Left colon (tissue), 2 donors: ENCODE data around the gene YAF2. TPM values are rescaled to one million over a fixed set of nuclear protein-coding genes. Genes with fewer than 3 reads are reported as not detected.
"Not testable (repeated sequence)": the region's sequence is repeated elsewhere in the genome, so short reads cannot be mapped to it uniquely, and the experiment has no call there.

Experiments used
- ATAC-seq: fragments of 200-7000 bp; cut with Tn5 transposase; one replicate; pipeline ENCODE4 v1.9.1; 2020; ENCODE audit warnings: mild to moderate bottlenecking, moderate library complexity
- DNase-seq, 2 donors: peaks; one replicate each; pipeline ENCODE4 v3.0.0-alpha.2; 2020
- intact Hi-C, 2 donors: fragments of 100-400 bp; cut with DNase I in 1 of 2; cut with micrococcal nuclease in 1 of 2; formaldehyde crosslinking; loops; one replicate each; pipeline versions ENCODE4 v1.11.2 to v1.14.0; 2022; cut with DNase I, micrococcal nuclease
- total RNA-seq, 2 donors: library from RNA; stranded (reverse); fragmentation: NEBNext Ultra II Directional; extraction: Animal tissue kit (Norgen Biotek cat#: 25700); gene quantifications; one replicate each; pipeline ENCODE4 v1.2.1, GENCODE V29; 2021
- donor health status: DM: no; HTN: no; CAD: no.
- donor health status: DM: yes; HTN: yes; CAD: no.

YAF2 gene
- total RNA-seq, 2 donors from 2014 or later = 22.0 to 25.5 TPM

GRCh38 chr12:42213023-42213422, 25.0 kb downstream of the YAF2 start:
- intact Hi-C loops = no loop called here
- DNase-seq = peak; percentile 30 to 54

GRCh38 chr12:42208574-42208973, 29.5 kb downstream of the YAF2 start:
- intact Hi-C loops = no loop called here
- ATAC-seq (no peak), DNase-seq (no peak)

More at GRCh38 chr12:42213023-42213422, 25.0 kb downstream of the YAF2 start:
- peak; percentile 87 for ATAC-seq

GRCh38 chr12:42204819-42205218, 33.2 kb downstream of the YAF2 start:
- intact Hi-C loops = no loop called here
- no peak for DNase-seq
- no peak for ATAC-seq

- DNase-seq (no peak), ATAC-seq (no peak)
- intact Hi-C loops = no loop called here
Observed at GRCh38 chr12:42204362-42204761, 33.7 kb downstream of the YAF2 start.

GRCh38 chr12:42201063-42201462, 37.0 kb downstream of the YAF2 start:
- intact Hi-C loops = no loop called here
- no peak for DNase-seq
- ATAC-seq = no peak

- no peak for DNase-seq
- intact Hi-C loops = no loop called here
- ATAC-seq = no peak
Observed at GRCh38 chr12:42199007-42199406, 39.0 kb downstream of the YAF2 start.

- no peak for DNase-seq
- ATAC-seq = no peak
- intact Hi-C loops = no loop called here
Observed at GRCh38 chr12:42196723-42197603, 41.1 kb downstream of the YAF2 start.

GRCh38 chr12:42192686-42193085, 45.4 kb downstream of the YAF2 start:
- no peak for DNase-seq
- ATAC-seq = no peak
- intact Hi-C loops = no loop called here

- DNase-seq (no peak), ATAC-seq (no peak)
- intact Hi-C loops = no loop called here
Observed at GRCh38 chr12:42192258-42192657, 45.8 kb downstream of the YAF2 start.

- intact Hi-C loops = no loop called here
Observed at GRCh38 chr12:42190376-42190775, 47.7 kb downstream of the YAF2 start.

GRCh38 chr12:42188275-42188674, 49.8 kb downstream of the YAF2 start:
- intact Hi-C loops, DNase-seq, ATAC-seq: not testable (repeated sequence)

More at GRCh38 chr12:42190376-42190775, 47.7 kb downstream of the YAF2 start:
- ATAC-seq = no peak
- DNase-seq = no peak

GRCh38 chr12:42187799-42188198, 50.2 kb downstream of the YAF2 start:
- intact Hi-C loops = no loop called here
- ATAC-seq = no peak
- DNase-seq = no peak

GRCh38 chr12:42186793-42187192, 51.3 kb downstream of the YAF2 start:
- no peak for ATAC-seq
- intact Hi-C loops = no loop called here
- no peak for DNase-seq

- no peak for ATAC-seq
- intact Hi-C loops = no loop called here
Observed at GRCh38 chr12:42182394-42182793, 55.7 kb downstream of the YAF2 start.

GRCh38 chr12:42180990-42181596, 57.0 kb downstream of the YAF2 start:
- no peak for DNase-seq
- intact Hi-C loops = no loop called here
- ATAC-seq = no peak

More at GRCh38 chr12:42182394-42182793, 55.7 kb downstream of the YAF2 start:
- no peak for DNase-seq

- DNase-seq = no peak
- intact Hi-C loops = no loop called here
- ATAC-seq = no peak
Observed at GRCh38 chr12:42178101-42178500, 59.9 kb downstream of the YAF2 start.

GRCh38 chr12:42174978-42175377, 63.1 kb downstream of the YAF2 start:
- intact Hi-C loops = no loop called here
- ATAC-seq (no peak), DNase-seq (no peak)

GRCh38 chr12:42173961-42174521, 64.0 kb downstream of the YAF2 start:
- ATAC-seq = no peak
- DNase-seq = no peak
- intact Hi-C loops = no loop called here

- ATAC-seq (no peak), DNase-seq (no peak)
- intact Hi-C loops = no loop called here
Observed at GRCh38 chr12:42172441-42173210, 65.4 kb downstream of the YAF2 start.
